Esophagus squamous epithelium (tissue), 4 donors: ENCODE measurements around the gene RCAN2.

Experiments used
- CTCF ChIP-seq, 6 experiments: fragments of 450-650 bp in 4 of 6; fragments of 200-600 bp in 2 of 6; sonication (generic) in 2 of 6; IDR thresholded peaks; one replicate each; pipeline ENCODE4 v1.5.1; 2016 to 2019; ENCODE audit warnings: antibody characterized with exemption in 6 of 6, mild to moderate bottlenecking in 4 of 6, moderate library complexity in 4 of 6
- POLR2A ChIP-seq, 4 donors: fragments of 450-650 bp; IDR thresholded peaks; one replicate each; pipeline ENCODE4 v1.6.1; 2017; ENCODE audit warnings: antibody characterized with exemption in 4 of 4, mild to moderate bottlenecking in 4 of 4, moderate library complexity in 3 of 4

- TF ChIP-seq CTCF (IDR thresholded peaks at IDR 0.05) = no peak
- no peak for TF ChIP-seq POLR2A (IDR thresholded peaks at IDR 0.05)
Measured at GRCh38 chr6:46306431-46306830, 184.8 kb downstream of the RCAN2 start.
